ENCODE data around the gene MAML3. TPM values are rescaled to one million over a fixed set of nuclear protein-coding genes. Genes with fewer than 3 reads are reported as not detected.

The MAML3 gene
- total and polyA plus RNA-seq, 2 of the 13 experiments (the other 11 are each of a cell fraction or from before 2014, with no cell fraction given) = 0.05 to 0.13 TPM

GRCh38 chr4:140153718-140154571 is at the start of gene MAML3 (continued):
- TF ChIP-seq ZBTB34 (CRISPR knock-in tag; IDR thresholded peaks at IDR 0.05) = no peak
- TF ChIP-seq, protein P1, sequence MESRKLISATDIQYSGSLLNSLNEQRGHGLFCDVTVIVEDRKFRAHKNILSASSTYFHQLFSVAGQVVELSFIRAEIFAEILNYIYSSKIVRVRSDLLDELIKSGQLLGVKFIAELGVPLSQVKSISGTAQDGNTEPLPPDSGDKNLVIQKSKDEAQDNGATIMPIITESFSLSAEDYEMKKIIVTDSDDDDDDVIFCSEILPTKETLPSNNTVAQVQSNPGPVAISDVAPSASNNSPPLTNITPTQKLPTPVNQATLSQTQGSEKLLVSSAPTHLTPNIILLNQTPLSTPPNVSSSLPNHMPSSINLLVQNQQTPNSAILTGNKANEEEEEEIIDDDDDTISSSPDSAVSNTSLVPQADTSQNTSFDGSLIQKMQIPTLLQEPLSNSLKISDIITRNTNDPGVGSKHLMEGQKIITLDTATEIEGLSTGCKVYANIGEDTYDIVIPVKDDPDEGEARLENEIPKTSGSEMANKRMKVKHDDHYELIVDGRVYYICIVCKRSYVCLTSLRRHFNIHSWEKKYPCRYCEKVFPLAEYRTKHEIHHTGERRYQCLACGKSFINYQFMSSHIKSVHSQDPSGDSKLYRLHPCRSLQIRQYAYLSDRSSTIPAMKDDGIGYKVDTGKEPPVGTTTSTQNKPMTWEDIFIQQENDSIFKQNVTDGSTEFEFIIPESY (CRISPR knock-in tag; IDR thresholded peaks at IDR 0.05) = no peak
- TF ChIP-seq ASH2L (IDR thresholded peaks at IDR 0.05; ENCODE audit: insufficient read length, low read depth, low read length) = peak; percentile 78
- peak; percentile 36; the same call in 1 of the 2 replicates for TF ChIP-seq PHF20 (CRISPR knock-in tag; IDR thresholded peaks at IDR 0.05)
- TF ChIP-seq CHD2 (IDR thresholded peaks at IDR 0.05; ENCODE audit: low read depth, low read length) = peak; percentile 76
- TF ChIP-seq, protein P2, sequence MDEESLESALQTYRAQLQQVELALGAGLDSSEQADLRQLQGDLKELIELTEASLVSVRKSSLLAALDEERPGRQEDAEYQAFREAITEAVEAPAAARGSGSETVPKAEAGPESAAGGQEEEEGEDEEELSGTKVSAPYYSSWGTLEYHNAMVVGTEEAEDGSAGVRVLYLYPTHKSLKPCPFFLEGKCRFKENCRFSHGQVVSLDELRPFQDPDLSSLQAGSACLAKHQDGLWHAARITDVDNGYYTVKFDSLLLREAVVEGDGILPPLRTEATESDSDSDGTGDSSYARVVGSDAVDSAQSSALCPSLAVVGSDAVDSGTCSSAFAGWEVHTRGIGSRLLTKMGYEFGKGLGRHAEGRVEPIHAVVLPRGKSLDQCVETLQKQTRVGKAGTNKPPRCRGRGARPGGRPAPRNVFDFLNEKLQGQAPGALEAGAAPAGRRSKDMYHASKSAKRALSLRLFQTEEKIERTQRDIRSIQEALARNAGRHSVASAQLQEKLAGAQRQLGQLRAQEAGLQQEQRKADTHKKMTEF (CRISPR knock-in tag; IDR thresholded peaks at IDR 0.05) = peak; percentile 87; the same call in 1 of the 2 replicates
- no peak for TF ChIP-seq SSRP1 (CRISPR knock-in tag; IDR thresholded peaks at IDR 0.05)
- 0 out of 2 replicates have a peak, but pooled peaks have one; percentile 49 for TF ChIP-seq ESRRA (CRISPR knock-in tag; IDR thresholded peaks at IDR 0.05; ENCODE audit: low read depth)
- TF ChIP-seq ZBTB38 (CRISPR knock-in tag; IDR thresholded peaks at IDR 0.05) = no peak
- TF ChIP-seq CEBPG (CRISPR knock-in tag; IDR thresholded peaks at IDR 0.05) = no peak; the same call in 1 of the 2 replicates
- TF ChIP-seq EZH2 (conservative IDR thresholded peaks at IDR 0.05; ENCODE audit: low read depth, low read length) = 0 out of 2 replicates have a peak, but pooled peaks have one; percentile 0
- peak; percentile 59; the same call in 1 of the 2 replicates for TF ChIP-seq ZFP82 (CRISPR knock-in tag; IDR thresholded peaks at IDR 0.05; ENCODE audit: borderline replicate concordance)
- peak; percentile 82; the same call in 1 of the 2 replicates for TF ChIP-seq KDM5B (CRISPR knock-in tag; IDR thresholded peaks at IDR 0.05; ENCODE audit: borderline replicate concordance)
- no peak for TF ChIP-seq MEF2D (CRISPR knock-in tag; IDR thresholded peaks at IDR 0.05)
- no peak for TF ChIP-seq REXO4 (CRISPR knock-in tag; IDR thresholded peaks at IDR 0.05; ENCODE audit: borderline replicate concordance)
- TF ChIP-seq ZSCAN29 (CRISPR knock-in tag; conservative IDR thresholded peaks at IDR 0.05) = no peak
- no peak for TF ChIP-seq NFE2L1 (CRISPR knock-in tag; IDR thresholded peaks at IDR 0.05; ENCODE audit: borderline replicate concordance)
- TF ChIP-seq FIP1L1 (IDR thresholded peaks at IDR 0.05; ENCODE audit: borderline replicate concordance, insufficient read depth, low read depth, low read length) = no peak
- TF ChIP-seq SOX5 (CRISPR knock-in tag; IDR thresholded peaks at IDR 0.05; ENCODE audit: borderline replicate concordance) = peak; percentile 19; the same call in 1 of the 2 replicates

All from HepG2 (cell line).